Uterus (tissue), 4 donors: ENCODE results near the gene ADGRL2. TPM values are rescaled to one million over a fixed set of nuclear protein-coding genes. Genes with fewer than 3 reads are reported as not detected.

Experiments used
- DNase-seq, 2 donors: peaks; one replicate each; pipeline ENCODE4 v3.0.0-alpha.2; 2019 to 2020
- H3K27ac ChIP-seq, 2 donors: fragments of 200-600 bp; sonication (generic); 1 replicate in 1 of 2; 2 replicates in 1 of 2; pipeline ENCODE4 v1.5.1; 2016 to 2018
- H3K27me3 ChIP-seq, 2 donors: fragments of 200-600 bp; sonication (generic); one replicate each; pipeline ENCODE4 v1.5.1; 2018 to 2019; ENCODE audit warnings: control low read depth in 1 of 2
- H3K36me3 ChIP-seq, 2 donors: fragments of 200-600 bp; sonication (generic); one replicate each; pipeline ENCODE4 v1.5.1; 2019; ENCODE audit warnings: control low read depth in 1 of 2
- H3K4me1 ChIP-seq, 2 donors: fragments of 200-600 bp; sonication (generic); one replicate each; pipeline ENCODE4 v1.5.1; 2018 to 2019; ENCODE audit warnings: control low read depth in 1 of 2
- H3K4me3 ChIP-seq, 2 donors: fragments of 200-600 bp; sonication (generic); 1 replicate in 1 of 2; 2 replicates in 1 of 2; pipeline ENCODE4 v1.5.1; 2018 to 2019; ENCODE audit warnings: mild to moderate bottlenecking in 1 of 2
- H3K9me3 ChIP-seq, 2 donors: fragments of 200-600 bp; sonication (generic); one replicate each; pipeline ENCODE4 v1.5.1; 2019; ENCODE audit warnings: control low read depth in 1 of 2
- CTCF ChIP-seq, 4 experiments: fragments of 200-600 bp in 2 of 4; fragments of 450-650 bp in 2 of 4; sonication (generic) in 2 of 4; IDR thresholded peaks; one replicate each; pipeline ENCODE4 v1.5.1; 2016 to 2019; ENCODE audit warnings: antibody characterized with exemption in 4 of 4, mild to moderate bottlenecking in 2 of 4, moderate library complexity in 1 of 4
- POLR2A ChIP-seq, 2 donors: fragments of 450-650 bp; IDR thresholded peaks; one replicate each; pipeline ENCODE4 v1.6.1; 2016; ENCODE audit warnings: antibody characterized with exemption in 2 of 2, mild to moderate bottlenecking in 1 of 2, moderate library complexity in 1 of 2
- intact Hi-C: fragments of 100-400 bp; cut with DNase I; formaldehyde crosslinking; loops from one replicate; pipeline ENCODE4 v1.15.1; 2023; ENCODE audit warnings: low total_unique reads
- total RNA-seq, 4 donors: library from RNA; depleted of rRNA in 3 of 4; stranded (reverse); fragments of >200 nt in 3 of 4; gene quantifications; one replicate each; pipeline versions ENCODE4 v1.1.0 to v1.2.4, GENCODE V29; 2014 to 2023
- donor health status: DM: yes; HTN: yes; CAD: no.

ADGRL2 gene
- total RNA-seq, 4 donors from 2014 or later, result 29.1 to 200 (median 50.7) TPM

- Histone ChIP-seq H3K27me3 (peaks cover 0 to 3% of the 10 kb centered on the region in 2 donors), H3K27ac (no peak overlapping the region), H3K4me1 (no peaks in the 10 kb centered on the region), H3K9me3 (no peaks in the 10 kb centered on the region), H3K36me3 (no peaks in the 10 kb centered on the region), H3K4me3 (no peak overlapping the region)
- TF ChIP-seq POLR2A (IDR thresholded peaks at IDR 0.05) (no peak), CTCF (IDR thresholded peaks at IDR 0.05) (no peak)
- intact Hi-C loops, result no loop called here
- no peak for DNase-seq
Measured at GRCh38 chr1:81929106-81929505, 128.4 kb downstream of the ADGRL2 start.

GRCh38 chr1:81936853-81937252, 136.1 kb downstream of the ADGRL2 start:
- H3K36me3 ChIP-seq, result no peaks in the 10 kb centered on the region
- no peak for TF ChIP-seq POLR2A (IDR thresholded peaks at IDR 0.05)
- no peak for TF ChIP-seq CTCF (IDR thresholded peaks at IDR 0.05)
- intact Hi-C loops, result no loop called here

GRCh38 chr1:81937791-81938450, 137.2 kb downstream of the ADGRL2 start:
- H3K4me3 ChIP-seq, result no peak overlapping the region
- no peak overlapping the region for H3K27ac ChIP-seq
- H3K36me3 ChIP-seq, result no peaks in the 10 kb centered on the region
- TF ChIP-seq CTCF (IDR thresholded peaks at IDR 0.05), result no peak
- no peak for TF ChIP-seq POLR2A (IDR thresholded peaks at IDR 0.05)
- no peaks in the 10 kb centered on the region for H3K27me3 ChIP-seq
- intact Hi-C loops, result no loop called here
- H3K9me3 ChIP-seq, result no peaks in the 10 kb centered on the region
- H3K4me1 ChIP-seq, result no peaks in the 10 kb centered on the region
- no peak for DNase-seq

More at GRCh38 chr1:81936853-81937252, 136.1 kb downstream of the ADGRL2 start:
- Histone ChIP-seq H3K9me3 (no peaks in the 10 kb centered on the region), H3K27me3 (no peaks in the 10 kb centered on the region), H3K27ac (no peak overlapping the region), H3K4me3 (no peak overlapping the region), H3K4me1 (no peaks in the 10 kb centered on the region)
- no peak for DNase-seq

GRCh38 chr1:81948495-81948894, 147.8 kb downstream of the ADGRL2 start:
- H3K9me3 ChIP-seq, result no peaks in the 10 kb centered on the region
- H3K4me1 ChIP-seq, result no peaks in the 10 kb centered on the region
- no peaks in the 10 kb centered on the region for H3K27me3 ChIP-seq
- no peak overlapping the region for H3K4me3 ChIP-seq
- DNase-seq, result no peak
- TF ChIP-seq POLR2A (IDR thresholded peaks at IDR 0.05), result no peak
- no peak for TF ChIP-seq CTCF (IDR thresholded peaks at IDR 0.05)
- no peak overlapping the region for H3K27ac ChIP-seq
- H3K36me3 ChIP-seq, result no peaks in the 10 kb centered on the region
- intact Hi-C loops, result no loop called here

GRCh38 chr1:81949421-81949820, 148.7 kb downstream of the ADGRL2 start:
- no peaks in the 10 kb centered on the region for H3K9me3 ChIP-seq
- TF ChIP-seq CTCF (IDR thresholded peaks at IDR 0.05) (no peak), POLR2A (IDR thresholded peaks at IDR 0.05) (no peak)
- H3K4me1 ChIP-seq, result no peaks in the 10 kb centered on the region
- intact Hi-C loops, result no loop called here
- no peaks in the 10 kb centered on the region for H3K36me3 ChIP-seq
- DNase-seq, result no peak
- no peak overlapping the region for H3K4me3 ChIP-seq
- no peak overlapping the region for H3K27ac ChIP-seq
- no peaks in the 10 kb centered on the region for H3K27me3 ChIP-seq
